WTC11 (cell line): ENCODE measurements around the gene USH2A. TPM values are rescaled to one million over a fixed set of nuclear protein-coding genes. Genes with fewer than 3 reads are reported as not detected.

ENCODE experiments used
- ATAC-seq: fragments of 200-7000 bp; cut with Tn5 transposase; 2 replicates; pipeline ENCODE4 v1.10.0; 2021; ENCODE audit warnings: mild to moderate bottlenecking, moderate library complexity
- CTCF ChIA-PET: fragments of 300-600 bp; sonication (Branson Sonifier 250); formaldehyde crosslinking; loops from one replicate; lab custom pipeline; 2021; ENCODE audit warnings: antibody characterized with exemption; lab: Charles Lee
- POLR2A ChIA-PET: fragments of 350-600 bp; sonication (Branson Sonifier 250); formaldehyde crosslinking; loops from one replicate; lab custom pipeline; 2021; ENCODE audit warnings: antibody characterized with exemption; lab: Charles Lee
- DNase-seq: peaks from one replicate; pipeline ENCODE4 v3.0.0; 2021; ENCODE audit warnings: low spot score
- H3K27ac Mint-ChIP-seq: 2 replicates; pipeline ENCODE4 v1.8.0; 2021; ENCODE audit warnings: mixed read lengths
- H3K27me3 Mint-ChIP-seq: 2 replicates; pipeline ENCODE4 v1.8.0; 2021; ENCODE audit warnings: low read depth, mild to moderate bottlenecking, moderate library complexity, mixed read lengths
- H3K36me3 Mint-ChIP-seq: 2 replicates; pipeline ENCODE4 v1.8.0; 2021; ENCODE audit warnings: mixed read lengths
- H3K4me1 Mint-ChIP-seq: 2 replicates; pipeline ENCODE4 v1.8.0; 2022; ENCODE audit warnings: mixed read lengths
- H3K4me3 Mint-ChIP-seq: 2 replicates; pipeline ENCODE4 v1.8.0; 2021; ENCODE audit warnings: mild to moderate bottlenecking, moderate library complexity, mixed read lengths
- H3K9me3 Mint-ChIP-seq: 2 replicates; pipeline ENCODE4 v1.8.0; 2021; ENCODE audit warnings: mixed read lengths
- EMX1 ChIP-seq: fragments of 250-450 bp; sonication (Bioruptor Pico); IDR thresholded peaks from 2 replicates; pipeline ENCODE4 v1.8.0; 2021; ENCODE audit warnings: mild to moderate bottlenecking
- FOXJ3 ChIP-seq: sonication (generic); formaldehyde crosslinking; IDR thresholded peaks from 2 replicates; pipeline ENCODE4 v1.9.0; 2021; ENCODE audit warnings: missing genetic modification reagents, mild to moderate bottlenecking, borderline replicate concordance
- GABPB1 ChIP-seq: sonication (generic); formaldehyde crosslinking; IDR thresholded peaks from 2 replicates; pipeline ENCODE4 v1.8.1; 2023; ENCODE audit warnings: mild to moderate bottlenecking, missing genetic modification reagents
- GRHL2 ChIP-seq: fragments of 250-450 bp; sonication (Bioruptor Pico); IDR thresholded peaks from 2 replicates; pipeline ENCODE4 v1.8.0; 2022; ENCODE audit warnings: mild to moderate bottlenecking, moderate library complexity; ENCODE audit not compliant: insufficient replicate concordance, severe bottlenecking
- GTF2I ChIP-seq: fragments of 250-450 bp; sonication (Bioruptor Pico); conservative IDR thresholded peaks from 2 replicates; pipeline ENCODE4 v1.4.0; 2021; ENCODE audit warnings: mild to moderate bottlenecking
- HMGXB4 ChIP-seq: sonication (generic); formaldehyde crosslinking; IDR thresholded peaks from 2 replicates; pipeline ENCODE4 v1.8.1; 2023; ENCODE audit warnings: mild to moderate bottlenecking, moderate library complexity, missing genetic modification reagents
- IRF2 ChIP-seq: sonication (generic); formaldehyde crosslinking; IDR thresholded peaks from 2 replicates; pipeline ENCODE4 v1.8.0; 2022; ENCODE audit warnings: low read depth, missing genetic modification reagents, borderline replicate concordance
- NFATC4 ChIP-seq: fragments of 250-450 bp; sonication (Bioruptor Pico); IDR thresholded peaks from 2 replicates; pipeline ENCODE4 v1.9.0; 2021; ENCODE audit warnings: mild to moderate bottlenecking
- NFE2L1 ChIP-seq: sonication (generic); formaldehyde crosslinking; IDR thresholded peaks from 2 replicates; pipeline ENCODE4 v1.8.1; 2023; ENCODE audit warnings: missing genetic modification reagents
- NR1H2 ChIP-seq: sonication (generic); formaldehyde crosslinking; IDR thresholded peaks from 2 replicates; pipeline ENCODE4 v1.9.0; 2021; ENCODE audit warnings: mild to moderate bottlenecking, moderate library complexity, missing genetic modification reagents
- SMAD4 ChIP-seq: sonication (generic); formaldehyde crosslinking; IDR thresholded peaks from 2 replicates; pipeline ENCODE4 v1.8.0; 2022; ENCODE audit warnings: mild to moderate bottlenecking, missing genetic modification reagents
- SP1 ChIP-seq: sonication (generic); formaldehyde crosslinking; conservative IDR thresholded peaks from 2 replicates; pipeline ENCODE4 v1.8.1; 2022; ENCODE audit warnings: missing genetic modification reagents
- TCF7 ChIP-seq: sonication (generic); formaldehyde crosslinking; IDR thresholded peaks from 2 replicates; pipeline ENCODE4 v1.8.0; 2022; ENCODE audit warnings: mild to moderate bottlenecking, low read depth, missing genetic modification reagents, moderate library complexity
- ZBTB43 ChIP-seq: sonication (generic); formaldehyde crosslinking; IDR thresholded peaks from 2 replicates; pipeline ENCODE4 v1.8.1; 2023; ENCODE audit warnings: mild to moderate bottlenecking, missing genetic modification reagents
- ZNF138 ChIP-seq: sonication (generic); formaldehyde crosslinking; conservative IDR thresholded peaks from 2 replicates; pipeline ENCODE4 v1.8.1; 2022; ENCODE audit warnings: mild to moderate bottlenecking, moderate library complexity, missing genetic modification reagents
- ZNF232 ChIP-seq: sonication (generic); formaldehyde crosslinking; IDR thresholded peaks from 2 replicates; pipeline ENCODE4 v1.8.0; 2022; ENCODE audit warnings: mild to moderate bottlenecking, missing genetic modification reagents
- ZNF281 ChIP-seq: sonication (generic); formaldehyde crosslinking; IDR thresholded peaks from 2 replicates; pipeline ENCODE4 v1.8.0; 2023; ENCODE audit warnings: mild to moderate bottlenecking, missing genetic modification reagents
- ZNF396 ChIP-seq: fragments of 250-450 bp; sonication (Bioruptor Pico); IDR thresholded peaks from 2 replicates; pipeline ENCODE4 v1.8.0; 2021; ENCODE audit warnings: mild to moderate bottlenecking, moderate library complexity, borderline replicate concordance
- ZNF671 ChIP-seq: fragments of 250-450 bp; sonication (Bioruptor Pico); IDR thresholded peaks from 2 replicates; pipeline ENCODE4 v1.8.0; 2021; ENCODE audit warnings: mild to moderate bottlenecking
- total RNA-seq: library from RNA; stranded (reverse); gene quantifications from 3 replicates; pipeline ENCODE4 v1.2.3, GENCODE V29; 2021
- TF ChIP-seq, protein P1 (sequence below): sonication (generic); formaldehyde crosslinking; IDR thresholded peaks from 2 replicates; pipeline ENCODE4 v1.8.1; 2022; ENCODE audit warnings: mild to moderate bottlenecking, moderate library complexity, missing genetic modification reagents
- TF ChIP-seq, protein P2 (sequence below): sonication (generic); formaldehyde crosslinking; IDR thresholded peaks from 2 replicates; pipeline ENCODE4 v1.8.1; 2022; ENCODE audit warnings: mild to moderate bottlenecking, missing genetic modification reagents, moderate library complexity, borderline replicate concordance

USH2A gene
- total RNA-seq, 1 experiment from 2014 or later = 0.37 TPM

GRCh38 chr1:215645182-215645581 lies 778.1 kb downstream of the USH2A start (continued):
- TF ChIP-seq, protein P1, sequence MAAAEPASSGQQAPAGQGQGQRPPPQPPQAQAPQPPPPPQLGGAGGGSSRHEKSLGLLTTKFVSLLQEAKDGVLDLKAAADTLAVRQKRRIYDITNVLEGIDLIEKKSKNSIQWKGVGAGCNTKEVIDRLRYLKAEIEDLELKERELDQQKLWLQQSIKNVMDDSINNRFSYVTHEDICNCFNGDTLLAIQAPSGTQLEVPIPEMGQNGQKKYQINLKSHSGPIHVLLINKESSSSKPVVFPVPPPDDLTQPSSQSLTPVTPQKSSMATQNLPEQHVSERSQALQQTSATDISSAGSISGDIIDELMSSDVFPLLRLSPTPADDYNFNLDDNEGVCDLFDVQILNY (CRISPR knock-in tag) = no peak

DNA sequence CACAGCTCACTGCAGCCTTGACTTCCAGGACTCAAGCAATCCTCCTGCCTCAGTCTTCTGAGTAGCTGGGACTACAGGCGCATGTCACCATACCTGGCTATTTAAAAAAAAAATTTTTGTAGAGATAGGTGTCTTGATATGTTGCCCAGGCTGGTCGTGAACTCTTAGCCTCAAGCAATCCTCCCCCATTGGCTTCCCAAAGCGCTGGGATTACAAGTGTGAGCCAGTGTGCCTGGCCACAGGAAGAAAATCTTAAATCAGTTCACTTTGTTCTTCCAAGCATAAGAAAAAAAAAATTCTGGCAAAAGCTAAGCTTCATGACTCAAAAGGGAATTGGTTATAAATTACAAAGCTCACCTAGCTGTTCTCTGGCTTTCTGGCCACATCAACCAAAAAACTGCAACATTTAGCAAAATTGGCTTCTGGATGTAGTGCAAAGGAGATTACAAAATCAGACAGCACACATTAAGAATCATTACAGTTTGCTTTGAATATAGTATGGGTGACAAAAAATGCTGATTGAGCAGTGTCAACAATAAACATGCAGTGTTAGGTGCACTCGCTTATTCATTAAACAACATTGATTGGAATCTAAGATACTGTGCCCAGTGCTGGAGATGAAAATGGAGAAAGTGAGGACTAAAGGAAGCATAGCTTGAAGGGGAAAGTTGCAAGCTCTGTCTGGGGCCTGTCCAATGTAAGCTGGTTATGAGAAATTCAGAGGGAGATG lies 779.5 kb downstream of the USH2A start:
- CTCF ChIA-PET = no interaction called here
- Mint-ChIP-seq H3K4me3 (no peak overlapping the region), H3K27ac (no peak overlapping the region), H3K27me3 (no peaks in the 10 kb centered on the region), H3K36me3 (no peaks in the 10 kb centered on the region), H3K9me3 (no peaks in the 10 kb centered on the region), H3K4me1 (peaks cover 18% of the 10 kb centered on the region)
- POLR2A ChIA-PET = no interaction called here
- no peak for ATAC-seq
- no peak for DNase-seq
- TF ChIP-seq ZNF138 (CRISPR knock-in tag) (no peak), SP1 (CRISPR knock-in tag) (no peak), IRF2 (CRISPR knock-in tag) (no peak), GTF2I (CRISPR knock-in tag) (no peak), NFATC4 (CRISPR knock-in tag) (no peak), ZNF671 (CRISPR knock-in tag) (no peak), GRHL2 (no peak), ZNF396 (no peak), HMGXB4 (CRISPR knock-in tag) (no peak)

DNA sequence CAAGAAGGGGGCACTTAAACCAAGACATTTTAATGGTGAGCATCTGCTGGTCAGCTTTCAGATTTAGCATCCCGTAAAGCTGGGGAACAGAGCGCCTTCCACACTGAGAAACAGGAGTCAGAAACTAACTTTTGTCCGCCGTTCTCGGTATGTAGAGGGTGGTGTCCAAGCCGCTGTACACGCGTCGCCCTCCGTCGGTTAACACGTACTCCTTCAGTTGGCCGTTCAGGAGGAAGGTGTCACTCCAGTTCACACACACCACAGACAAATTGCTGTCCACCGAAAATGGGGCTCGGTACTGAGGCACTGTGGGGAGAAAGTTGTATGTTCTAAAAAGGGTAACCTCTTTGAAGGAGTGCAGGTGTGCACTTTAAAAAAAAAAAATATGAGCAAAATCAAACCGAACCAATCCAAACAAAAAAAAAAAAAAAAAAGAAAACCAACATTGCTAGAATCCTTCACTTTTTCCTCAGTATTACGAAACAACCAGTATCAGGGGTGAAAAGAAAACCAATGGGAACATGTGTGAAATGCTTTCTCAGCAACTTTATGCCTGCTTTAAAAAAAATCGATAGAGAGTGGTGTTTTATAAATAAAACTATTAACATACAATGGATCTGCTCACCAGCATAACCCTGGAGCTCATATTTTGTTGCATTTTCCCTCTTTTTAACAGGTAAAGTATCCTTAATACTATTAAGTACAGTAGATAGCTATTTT lies 782.7 kb downstream of the USH2A start:
- Mint-ChIP-seq H3K27me3 (no peaks in the 10 kb centered on the region), H3K36me3 (no peaks in the 10 kb centered on the region), H3K4me1 (peaks cover 18% of the 10 kb centered on the region), H3K27ac (no peak overlapping the region), H3K9me3 (no peaks in the 10 kb centered on the region), H3K4me3 (no peak overlapping the region)
- ATAC-seq (no peak), DNase-seq (no peak)
- ChIA-PET CTCF (no interaction called here), POLR2A (no interaction called here)
- TF ChIP-seq SMAD4 = no peak
- no peak for TF ChIP-seq HMGXB4 (CRISPR knock-in tag)
- TF ChIP-seq TCF7 (CRISPR knock-in tag) = no peak
- no peak for TF ChIP-seq ZNF281 (CRISPR knock-in tag)
- no peak for TF ChIP-seq NFE2L1 (CRISPR knock-in tag)
- no peak for TF ChIP-seq GTF2I (CRISPR knock-in tag)
- no peak for TF ChIP-seq EMX1 (CRISPR knock-in tag)
- no peak for TF ChIP-seq FOXJ3 (CRISPR knock-in tag)
- TF ChIP-seq, protein P2, sequence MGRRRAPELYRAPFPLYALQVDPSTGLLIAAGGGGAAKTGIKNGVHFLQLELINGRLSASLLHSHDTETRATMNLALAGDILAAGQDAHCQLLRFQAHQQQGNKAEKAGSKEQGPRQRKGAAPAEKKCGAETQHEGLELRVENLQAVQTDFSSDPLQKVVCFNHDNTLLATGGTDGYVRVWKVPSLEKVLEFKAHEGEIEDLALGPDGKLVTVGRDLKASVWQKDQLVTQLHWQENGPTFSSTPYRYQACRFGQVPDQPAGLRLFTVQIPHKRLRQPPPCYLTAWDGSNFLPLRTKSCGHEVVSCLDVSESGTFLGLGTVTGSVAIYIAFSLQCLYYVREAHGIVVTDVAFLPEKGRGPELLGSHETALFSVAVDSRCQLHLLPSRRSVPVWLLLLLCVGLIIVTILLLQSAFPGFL (CRISPR knock-in tag) = no peak
- no peak for TF ChIP-seq ZBTB43
- TF ChIP-seq GRHL2 = no peak
- TF ChIP-seq, protein P1 (CRISPR knock-in tag) = no peak
- TF ChIP-seq ZNF671 (CRISPR knock-in tag) = no peak
- TF ChIP-seq ZNF232 (CRISPR knock-in tag) = no peak
- no peak for TF ChIP-seq NR1H2 (CRISPR knock-in tag)
- no peak for TF ChIP-seq GABPB1 (CRISPR knock-in tag)
